Hepatocyte (in vitro differentiated cells): ENCODE measurements around the gene CDON.

Source experiments
- CTCF ChIP-seq: fragments of 200-600 bp; sonication (generic); IDR thresholded peaks from 2 replicates; pipeline ENCODE4 v1.5.1; 2016; ENCODE audit warnings: antibody characterized with exemption, mild to moderate bottlenecking; ENCODE audit not compliant: poor library complexity
- EZH2phosphoT487 ChIP-seq: fragments of 200-600 bp; sonication (generic); IDR thresholded peaks from one replicate; pipeline ENCODE4 v1.6.1; 2018; ENCODE audit warnings: antibody characterized with exemption, mild to moderate bottlenecking, low read depth, moderate library complexity; ENCODE audit not compliant: unreplicated experiment, severe bottlenecking

- no peak for TF ChIP-seq CTCF
- no peak for TF ChIP-seq EZH2phosphoT487
These were observed 42.5 kb upstream of the CDON start for GRCh38 chr11:126105022-126105747.
